ENCODE results near the gene RAD18. TPM values are rescaled to one million over a fixed set of nuclear protein-coding genes. Genes with fewer than 3 reads are reported as not detected.

The RAD18 gene
- polyA plus RNA-seq, 1 of the 3 experiments (the other 2 are of a cell fraction): 5.7 TPM

GRCh38 chr3:8952130-8952529 is 11.1 kb downstream of the RAD18 start:
- H4K20me1 ChIP-seq (ENCODE audit: insufficient read depth): no peaks in the 10 kb centered on the region; the same call in 1 of the 2 replicates
- H3K27me3 ChIP-seq (ENCODE audit: insufficient read depth): no peaks in the 10 kb centered on the region
- H3K4me3 ChIP-seq (ENCODE audit: low read depth in 2 of 2, low read length in 1 of 2): no peak overlapping the region
- CTCF ChIA-PET: no interaction called here
- H3K27ac ChIP-seq (ENCODE audit: low read depth in 2 of 2, low read length in 1 of 2): no peak overlapping the region
- peaks cover 9 to 11% of the 10 kb centered on the region in 2 experiments; a peak in 3 of 4 replicates for H3K4me1 ChIP-seq (ENCODE audit: control insufficient read depth in 1 of 2, insufficient read depth in 2 of 2, low read depth in 1 of 2, low read length in 1 of 2)
- peaks cover 6 to 16% of the 10 kb centered on the region in 2 experiments for H3K36me3 ChIP-seq (replicated peaks in 1 of 2; ENCODE audit: control insufficient read depth in 1 of 2, insufficient read depth in 2 of 2, low read length in 1 of 2)
- H3K9me2 ChIP-seq: no peaks in the 10 kb centered on the region
- TF ChIP-seq ZBTB33 (IDR thresholded peaks at IDR 0.05; ENCODE audit: borderline replicate concordance, low read depth) (no peak), SIN3A (IDR thresholded peaks at IDR 0.05; ENCODE audit: borderline replicate concordance, low read depth, low read length) (no peak), REST (IDR thresholded peaks at IDR 0.05; ENCODE audit: low read depth, low read length) (no peak), FOSL2 (IDR thresholded peaks at IDR 0.05; ENCODE audit: borderline replicate concordance, low read depth) (0 out of 2 replicates have a peak, but pooled peaks have one; percentile 16), IRF3 (IDR thresholded peaks at IDR 0.05; ENCODE audit: low read depth, low read length) (no peak)
- 0 out of 2 replicates have a peak overlapping the region, but pooled peaks have one; percentile 10 for H3K4me2 ChIP-seq
- no peaks in the 10 kb centered on the region for H3K9me3 ChIP-seq
- no peaks in the 10 kb centered on the region for H3F3A ChIP-seq (replicated peaks; ENCODE audit: insufficient read depth)
- DNase-seq: no peak
- POLR2A ChIA-PET: no interaction called here
- H3K79me2 ChIP-seq (ENCODE audit: insufficient read depth): peaks cover 90% of the 10 kb centered on the region
- no peak overlapping the region for H2AFZ ChIP-seq (ENCODE audit: low read depth)
- H3K9ac ChIP-seq: no peak overlapping the region

- DNase-seq: no peak
- Histone ChIP-seq H3K4me2 (no peak overlapping the region), H3K4me1 (ENCODE audit: control insufficient read depth in 1 of 2, insufficient read depth in 2 of 2, low read depth in 1 of 2, low read length in 1 of 2) (peaks cover 3 to 4% of the 10 kb centered on the region in 2 experiments; a peak in 2 of 4 replicates), H3K9ac (no peak overlapping the region), H3K79me2 (ENCODE audit: insufficient read depth) (peaks cover 50% of the 10 kb centered on the region), H3K27ac (ENCODE audit: low read depth in 2 of 2, low read length in 1 of 2) (no peak overlapping the region), H3K9me3 (no peaks in the 10 kb centered on the region), H4K20me1 (ENCODE audit: insufficient read depth) (no peaks in the 10 kb centered on the region), H3K36me3 (replicated peaks in 1 of 2; ENCODE audit: control insufficient read depth in 1 of 2, insufficient read depth in 2 of 2, low read length in 1 of 2) (peaks cover 42 to 43% of the 10 kb centered on the region in 2 experiments), H3F3A (replicated peaks; ENCODE audit: insufficient read depth) (peaks cover 3% of the 10 kb centered on the region), H3K9me2 (no peaks in the 10 kb centered on the region), H3K4me3 (ENCODE audit: low read depth in 2 of 2, low read length in 1 of 2) (no peak overlapping the region), H2AFZ (ENCODE audit: low read depth) (no peak overlapping the region), H3K27me3 (ENCODE audit: insufficient read depth) (no peaks in the 10 kb centered on the region)
- POLR2A ChIA-PET: no interaction called here
- WGBS (ENCODE audit: low lambda C conversion rate): 64% methylated on average over 3 of the region's 3 CpGs
- TF ChIP-seq CTCF (IDR thresholded peaks at IDR 0.05) (no peak), ELF1 (IDR thresholded peaks at IDR 0.05) (no peak), FOSL2 (IDR thresholded peaks at IDR 0.05; ENCODE audit: borderline replicate concordance, low read depth) (no peak), RXRA (IDR thresholded peaks at IDR 0.05; ENCODE audit: borderline replicate concordance, low read depth) (no peak)
- CTCF ChIA-PET: interaction anchor here (1.1 to 3.7 kb wide), 4 partner anchors 8 to 177 kb away, joined by 3 to 12 read pairs (median 4); partner anchors contain the start of gene OXTR
These were observed 17.2 kb downstream of the RAD18 start for GRCh38 chr3:8945890-8946600.

Data from SK-N-SH (cell line).